GM12892 (cell line): ENCODE measurements around the gene DEFB110.

ENCODE experiments used
- POLR2A ChIP-seq: IDR thresholded peaks from 2 replicates; pipeline ENCODE4 v1.6.1; 2011; ENCODE audit warnings: low read depth, low read length, control low read depth
- POLR2AphosphoS5 ChIP-seq: IDR thresholded peaks from 2 replicates; pipeline ENCODE4 v1.6.1; 2011; ENCODE audit warnings: low read depth, low read length, control low read depth
- TAF1 ChIP-seq: IDR thresholded peaks from 2 replicates; pipeline ENCODE4 v1.6.1; 2011; ENCODE audit warnings: low read depth, mild to moderate bottlenecking, control low read depth, low read length, borderline replicate concordance

DNA sequence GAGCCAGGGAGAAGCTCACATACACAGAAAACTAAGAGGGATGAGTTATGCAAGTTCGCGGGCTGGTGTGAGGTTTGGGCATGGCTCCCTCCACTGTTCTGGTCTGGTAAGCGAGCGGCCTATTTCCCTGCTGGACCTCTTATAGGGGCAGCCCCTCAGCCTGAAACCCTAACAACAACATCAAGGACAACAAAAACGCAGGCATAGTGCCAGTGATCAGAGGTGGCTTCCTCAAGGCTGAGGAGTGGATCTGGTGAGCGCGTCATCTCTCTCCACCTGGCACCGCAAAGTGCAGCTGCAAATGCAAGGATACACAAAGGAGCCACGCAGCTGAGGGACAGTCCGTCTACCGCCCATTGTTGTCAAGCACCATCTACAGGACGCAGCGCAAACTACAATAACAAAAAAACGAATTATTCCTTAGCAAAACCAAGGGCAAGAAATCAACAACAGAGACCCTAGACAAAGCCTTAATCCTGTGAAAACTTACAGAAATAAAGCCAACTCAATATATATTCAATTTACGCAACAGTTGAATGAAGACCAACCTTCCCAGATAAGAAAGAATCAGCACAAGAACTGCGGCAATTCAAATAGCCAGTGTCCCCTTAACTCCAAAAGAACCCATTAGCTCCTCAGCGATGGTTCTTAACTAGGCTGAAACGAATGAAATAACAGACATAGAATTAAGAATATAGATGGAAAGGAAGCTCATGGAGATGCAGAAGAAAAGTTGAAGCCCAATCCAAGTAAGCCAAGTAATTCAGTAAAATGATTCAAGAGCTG lies 9.2 kb upstream of the DEFB110 start:
- TF ChIP-seq POLR2A (no peak), TAF1 (no peak), POLR2AphosphoS5 (no peak)
